ENCODE measurements around the gene BHLHE40.

The BHLHE40 gene

DNA sequence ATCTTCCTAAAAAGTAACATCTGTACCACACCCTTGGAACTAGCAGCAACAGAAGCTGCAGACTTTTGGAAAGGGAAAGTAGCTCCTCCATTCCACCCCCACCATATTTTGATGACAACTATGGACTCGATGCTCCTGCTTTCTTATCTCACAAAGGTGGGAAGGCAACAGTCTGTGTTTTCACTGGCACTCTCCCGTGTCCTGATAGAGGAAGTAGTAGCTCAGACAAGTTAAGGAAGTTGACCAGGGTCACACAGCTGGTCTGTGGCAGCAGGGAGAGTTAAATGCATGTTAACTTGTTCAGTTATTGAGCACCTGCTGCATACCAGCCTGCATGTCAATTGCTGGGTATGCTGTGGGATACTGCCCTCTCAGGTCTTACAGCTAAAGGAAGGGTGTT is 33.1 kb downstream of the BHLHE40 start:
- DNase-seq (ENCODE audit: extremely low read depth, low read depth): no peak
- TF ChIP-seq, protein P1, sequence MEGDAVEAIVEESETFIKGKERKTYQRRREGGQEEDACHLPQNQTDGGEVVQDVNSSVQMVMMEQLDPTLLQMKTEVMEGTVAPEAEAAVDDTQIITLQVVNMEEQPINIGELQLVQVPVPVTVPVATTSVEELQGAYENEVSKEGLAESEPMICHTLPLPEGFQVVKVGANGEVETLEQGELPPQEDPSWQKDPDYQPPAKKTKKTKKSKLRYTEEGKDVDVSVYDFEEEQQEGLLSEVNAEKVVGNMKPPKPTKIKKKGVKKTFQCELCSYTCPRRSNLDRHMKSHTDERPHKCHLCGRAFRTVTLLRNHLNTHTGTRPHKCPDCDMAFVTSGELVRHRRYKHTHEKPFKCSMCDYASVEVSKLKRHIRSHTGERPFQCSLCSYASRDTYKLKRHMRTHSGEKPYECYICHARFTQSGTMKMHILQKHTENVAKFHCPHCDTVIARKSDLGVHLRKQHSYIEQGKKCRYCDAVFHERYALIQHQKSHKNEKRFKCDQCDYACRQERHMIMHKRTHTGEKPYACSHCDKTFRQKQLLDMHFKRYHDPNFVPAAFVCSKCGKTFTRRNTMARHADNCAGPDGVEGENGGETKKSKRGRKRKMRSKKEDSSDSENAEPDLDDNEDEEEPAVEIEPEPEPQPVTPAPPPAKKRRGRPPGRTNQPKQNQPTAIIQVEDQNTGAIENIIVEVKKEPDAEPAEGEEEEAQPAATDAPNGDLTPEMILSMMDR (IDR thresholded peaks at IDR 0.05; ENCODE audit: low read depth, low read length, missing control alignments): no peak
- H3K4me3 ChIP-seq (replicated peaks; ENCODE audit: low read depth, low read length): no peak overlapping the region

DNA sequence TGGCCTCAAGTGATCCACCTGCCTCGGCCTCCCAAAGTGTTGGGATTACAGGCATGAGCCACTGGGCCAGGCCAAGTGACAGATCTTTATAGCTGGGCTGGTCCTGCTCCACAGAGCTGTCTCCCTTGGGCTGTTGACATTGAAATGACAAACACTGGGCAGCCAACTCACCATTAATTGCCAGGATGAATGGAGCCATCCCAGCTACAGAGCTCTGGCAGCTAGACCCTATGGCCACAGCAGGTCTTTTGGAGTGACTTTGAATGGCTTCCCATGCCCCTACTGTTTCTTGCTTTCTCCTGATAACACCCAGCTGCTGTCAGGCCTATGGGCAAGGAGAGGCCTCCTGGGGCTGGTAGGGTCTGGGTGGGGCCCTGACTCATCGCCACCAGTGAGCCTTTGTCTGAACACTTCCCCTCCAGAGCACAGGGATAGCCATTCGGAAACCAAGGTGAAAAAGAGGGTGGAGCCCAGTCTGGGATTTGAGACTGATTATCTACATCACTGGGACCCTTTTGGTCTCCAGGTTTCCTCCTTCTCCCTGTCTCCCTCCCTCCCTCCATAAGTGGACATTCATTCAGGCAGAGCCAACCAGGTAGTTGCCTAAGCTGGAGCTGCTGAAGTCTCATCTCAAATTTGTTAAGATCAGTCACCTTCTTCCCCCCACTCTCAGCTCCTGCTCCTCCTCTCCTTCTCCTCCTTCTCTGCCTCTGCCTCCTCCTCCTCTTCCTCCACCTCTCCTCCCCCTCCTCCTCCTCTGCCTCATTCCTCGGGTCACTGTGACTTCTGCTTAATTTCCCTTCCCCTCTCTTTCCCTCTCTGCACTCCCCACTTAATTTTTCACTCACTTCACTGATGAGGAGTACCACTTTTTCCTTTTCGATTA is 34.0 kb downstream of the BHLHE40 start:
- DNase-seq (ENCODE audit: extremely low read depth, low read depth): no peak
- TF ChIP-seq, protein P1 (IDR thresholded peaks at IDR 0.05; ENCODE audit: low read depth, low read length, missing control alignments): no peak

DNA sequence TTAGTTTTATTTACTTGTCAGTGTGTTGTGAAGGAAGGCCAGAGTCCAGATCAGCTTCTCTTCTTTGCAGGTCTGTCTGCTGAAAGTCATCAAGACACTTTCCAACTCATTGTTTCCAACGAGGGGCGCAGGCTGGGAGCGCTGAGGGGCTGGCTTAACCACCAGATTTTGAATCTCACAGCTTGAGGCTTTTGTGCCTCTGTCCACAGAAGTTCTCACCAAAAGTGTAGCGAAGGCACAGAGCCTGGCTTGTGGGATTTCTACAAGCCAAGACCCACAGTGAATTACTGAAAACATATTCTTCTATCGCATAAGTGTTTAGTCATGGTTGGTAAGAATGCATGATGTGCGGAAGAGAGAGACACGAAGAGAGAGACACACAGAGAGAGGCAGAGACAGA is 35.2 kb downstream of the BHLHE40 start:
- no peak overlapping the region for H3K4me3 ChIP-seq (replicated peaks; ENCODE audit: low read depth, low read length)
- DNase-seq (ENCODE audit: extremely low read depth, low read depth): no peak
- TF ChIP-seq, protein P1 (IDR thresholded peaks at IDR 0.05; ENCODE audit: low read depth, low read length, missing control alignments): no peak

More for the DNA sequence above, 34.0 kb downstream of the BHLHE40 start:
- H3K4me3 ChIP-seq (replicated peaks; ENCODE audit: low read depth, low read length): no peak overlapping the region

DNA sequence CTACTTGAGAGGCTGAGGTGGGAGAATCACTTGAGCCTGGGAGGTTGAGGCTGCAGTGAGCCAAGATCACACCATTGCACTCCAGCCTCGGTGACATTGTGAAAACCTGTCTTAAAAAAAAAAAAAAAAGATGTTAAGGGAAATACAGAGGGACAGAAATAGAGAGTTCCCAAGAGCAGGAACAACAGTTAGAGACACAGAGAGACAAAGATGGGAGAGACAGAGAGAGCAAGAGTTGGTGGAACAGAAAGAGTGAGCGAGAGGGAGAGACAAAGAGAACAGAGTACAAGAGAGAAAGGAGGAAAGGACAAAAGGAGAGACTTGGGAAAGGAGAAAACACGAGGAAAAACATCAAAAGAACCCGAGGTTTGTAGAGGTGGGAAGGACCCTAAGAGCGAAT is 35.8 kb downstream of the BHLHE40 start:
- TF ChIP-seq, protein P1 (IDR thresholded peaks at IDR 0.05; ENCODE audit: low read depth, low read length, missing control alignments): no peak
- H3K4me3 ChIP-seq (replicated peaks; ENCODE audit: low read depth, low read length): no peak overlapping the region
- no peak for DNase-seq (ENCODE audit: extremely low read depth, low read depth)

DNA sequence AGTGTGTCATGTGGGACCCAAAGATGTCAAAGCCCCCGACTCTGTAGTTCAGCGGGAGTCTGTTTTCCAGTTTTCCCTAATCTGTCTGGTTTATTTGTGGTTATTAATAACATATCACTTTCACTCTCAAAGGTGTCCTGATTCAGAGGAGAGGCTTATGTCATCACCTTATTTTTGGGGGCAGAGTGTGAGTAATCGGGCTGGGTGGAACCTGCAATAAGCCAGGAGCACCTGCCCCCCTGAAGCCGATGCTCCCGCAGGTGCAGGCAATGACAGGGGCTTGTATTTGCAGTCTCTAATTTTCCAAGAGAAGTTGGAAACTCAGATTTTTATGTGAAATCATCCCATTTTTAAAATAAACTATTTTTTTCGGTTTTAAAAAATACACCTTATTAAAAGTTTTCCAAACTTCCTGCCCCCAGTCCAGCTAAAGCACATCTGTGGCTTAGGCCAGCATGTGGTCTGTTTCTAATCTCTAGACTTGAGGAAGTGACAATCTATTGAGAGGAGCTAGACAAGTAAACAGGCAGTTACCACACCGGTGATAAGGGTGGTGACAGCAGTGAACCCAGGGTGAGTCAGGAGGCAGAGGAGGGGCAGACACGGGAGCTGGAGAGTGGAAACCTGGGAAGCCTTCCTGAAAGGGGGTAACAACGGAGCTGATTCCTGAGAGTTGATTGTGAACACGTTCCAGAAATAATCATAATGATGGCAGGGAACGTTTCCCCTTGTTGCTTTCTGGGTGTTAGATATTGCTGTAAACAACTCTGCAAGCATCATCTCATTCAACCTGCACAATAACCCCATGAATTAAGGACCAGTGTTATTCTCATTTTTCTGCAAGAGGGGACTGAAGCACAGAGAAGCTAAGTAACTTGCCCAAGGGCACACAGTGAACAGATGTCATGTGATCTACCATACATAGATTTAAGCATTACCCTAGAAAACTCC is 37.2 kb downstream of the BHLHE40 start:
- TF ChIP-seq, protein P1 (IDR thresholded peaks at IDR 0.05; ENCODE audit: low read depth, low read length, missing control alignments): no peak
- H3K4me3 ChIP-seq (replicated peaks; ENCODE audit: low read depth, low read length): no peak overlapping the region
- DNase-seq (ENCODE audit: extremely low read depth, low read depth): no peak

DNA sequence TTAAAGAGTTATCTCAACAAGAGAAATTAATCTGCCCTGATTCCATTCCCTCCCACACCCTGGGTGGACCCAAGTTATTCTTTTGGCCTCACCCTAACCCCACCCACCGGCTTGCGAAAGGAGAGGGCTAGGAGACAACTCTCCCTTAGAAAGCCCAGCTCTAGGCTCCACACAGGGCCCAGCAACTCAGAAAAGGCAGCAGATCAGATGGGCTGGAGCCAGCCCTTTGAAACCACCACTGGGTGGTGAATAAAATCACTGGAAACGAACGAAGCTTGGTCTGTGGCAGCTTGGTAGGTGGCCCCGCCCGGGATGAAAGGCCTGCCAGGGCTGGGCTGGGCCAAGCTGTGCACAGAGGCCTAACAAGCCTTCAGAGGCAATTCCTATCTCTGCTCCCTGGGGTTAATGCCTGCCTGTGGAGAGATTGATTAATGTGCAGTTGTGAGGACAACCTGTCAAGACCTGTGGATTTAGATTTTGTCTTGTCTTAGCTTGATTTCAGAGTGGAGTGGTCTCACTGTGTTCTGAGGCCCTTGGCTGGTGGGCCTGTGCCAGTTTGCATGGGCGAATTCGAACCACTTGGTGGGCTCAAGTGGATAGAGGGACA is 38.8 kb downstream of the BHLHE40 start:
- DNase-seq (ENCODE audit: extremely low read depth, low read depth): no peak
- H3K4me3 ChIP-seq (replicated peaks; ENCODE audit: low read depth, low read length): no peak overlapping the region
- TF ChIP-seq, protein P1 (IDR thresholded peaks at IDR 0.05; ENCODE audit: low read depth, low read length, missing control alignments): no peak
